Liver (tissue), 3 donors: ENCODE data around the gene DICER1.

Experiments
- GABPA ChIP-seq, 2 donors: IDR thresholded peaks in 1 of 2; conservative IDR thresholded peaks in 1 of 2; 2 replicates each; pipeline ENCODE4 v1.6.1; 2016; ENCODE audit warnings: antibody characterized with exemption in 2 of 2, mild to moderate bottlenecking in 1 of 2, moderate library complexity in 1 of 2
- JUND ChIP-seq, 2 donors: IDR thresholded peaks; 2 replicates each; pipeline ENCODE4 v1.6.1; 2016; ENCODE audit warnings: antibody characterized with exemption in 2 of 2
- SP1 ChIP-seq: IDR thresholded peaks from 2 replicates; pipeline ENCODE4 v1.6.1; 2018; ENCODE audit warnings: antibody characterized with exemption, mild to moderate bottlenecking
- TAF1 ChIP-seq: conservative IDR thresholded peaks from 2 replicates; pipeline ENCODE4 v1.6.1; 2016; ENCODE audit warnings: antibody characterized with exemption, mild to moderate bottlenecking
- TF ChIP-seq, protein P1 (sequence below): fragments of 150-350 bp; IDR thresholded peaks from 2 replicates; pipeline ENCODE4 v1.5.1; 2017; ENCODE audit warnings: improper control_type of control experiment, low read depth, low read length; ENCODE audit not compliant: missing input control
- TF ChIP-seq, protein P2 (sequence below): IDR thresholded peaks from 2 replicates; pipeline ENCODE4 v1.6.1; 2016; ENCODE audit warnings: antibody characterized with exemption
- TF ChIP-seq, protein P3 (sequence below): IDR thresholded peaks from 2 replicates; pipeline ENCODE4 v1.6.1; 2016; ENCODE audit warnings: antibody characterized with exemption
- TF ChIP-seq, protein P4 (sequence below): IDR thresholded peaks from 2 replicates; pipeline ENCODE4 v1.6.1; 2016; ENCODE audit warnings: antibody characterized with exemption, mild to moderate bottlenecking
- TF ChIP-seq, protein P5 (sequence below): IDR thresholded peaks from 2 replicates; pipeline ENCODE4 v1.6.1; 2016; ENCODE audit warnings: antibody characterized with exemption
- donor health status: healthy.
- donor health status: healthy.

DNA sequence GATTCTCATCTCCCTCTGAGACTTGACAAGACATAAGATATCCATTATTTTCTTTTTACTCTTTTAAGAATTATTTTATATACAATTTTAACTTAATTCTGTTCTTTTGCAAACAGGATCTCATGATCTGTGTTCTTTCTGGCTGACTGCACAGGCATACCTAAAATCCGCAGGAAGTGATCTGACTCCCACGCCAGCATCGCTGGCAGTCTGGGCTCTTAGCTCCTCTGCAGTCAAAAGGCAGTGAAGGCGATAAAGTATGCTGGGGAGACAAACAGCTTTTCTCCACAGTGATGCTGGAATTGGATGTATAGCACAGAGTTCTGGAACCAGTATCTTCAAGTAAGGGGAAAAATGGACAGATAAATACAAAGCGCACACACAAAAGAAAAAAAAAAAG lies 52.4 kb downstream of the DICER1 start:
- TF ChIP-seq, protein P1, sequence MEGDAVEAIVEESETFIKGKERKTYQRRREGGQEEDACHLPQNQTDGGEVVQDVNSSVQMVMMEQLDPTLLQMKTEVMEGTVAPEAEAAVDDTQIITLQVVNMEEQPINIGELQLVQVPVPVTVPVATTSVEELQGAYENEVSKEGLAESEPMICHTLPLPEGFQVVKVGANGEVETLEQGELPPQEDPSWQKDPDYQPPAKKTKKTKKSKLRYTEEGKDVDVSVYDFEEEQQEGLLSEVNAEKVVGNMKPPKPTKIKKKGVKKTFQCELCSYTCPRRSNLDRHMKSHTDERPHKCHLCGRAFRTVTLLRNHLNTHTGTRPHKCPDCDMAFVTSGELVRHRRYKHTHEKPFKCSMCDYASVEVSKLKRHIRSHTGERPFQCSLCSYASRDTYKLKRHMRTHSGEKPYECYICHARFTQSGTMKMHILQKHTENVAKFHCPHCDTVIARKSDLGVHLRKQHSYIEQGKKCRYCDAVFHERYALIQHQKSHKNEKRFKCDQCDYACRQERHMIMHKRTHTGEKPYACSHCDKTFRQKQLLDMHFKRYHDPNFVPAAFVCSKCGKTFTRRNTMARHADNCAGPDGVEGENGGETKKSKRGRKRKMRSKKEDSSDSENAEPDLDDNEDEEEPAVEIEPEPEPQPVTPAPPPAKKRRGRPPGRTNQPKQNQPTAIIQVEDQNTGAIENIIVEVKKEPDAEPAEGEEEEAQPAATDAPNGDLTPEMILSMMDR = no peak
- TF ChIP-seq, protein P2, sequence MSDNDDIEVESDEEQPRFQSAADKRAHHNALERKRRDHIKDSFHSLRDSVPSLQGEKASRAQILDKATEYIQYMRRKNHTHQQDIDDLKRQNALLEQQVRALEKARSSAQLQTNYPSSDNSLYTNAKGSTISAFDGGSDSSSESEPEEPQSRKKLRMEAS = no peak
- TF ChIP-seq, protein P3, sequence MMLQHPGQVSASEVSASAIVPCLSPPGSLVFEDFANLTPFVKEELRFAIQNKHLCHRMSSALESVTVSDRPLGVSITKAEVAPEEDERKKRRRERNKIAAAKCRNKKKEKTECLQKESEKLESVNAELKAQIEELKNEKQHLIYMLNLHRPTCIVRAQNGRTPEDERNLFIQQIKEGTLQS = no peak
- TF ChIP-seq, protein P4, sequence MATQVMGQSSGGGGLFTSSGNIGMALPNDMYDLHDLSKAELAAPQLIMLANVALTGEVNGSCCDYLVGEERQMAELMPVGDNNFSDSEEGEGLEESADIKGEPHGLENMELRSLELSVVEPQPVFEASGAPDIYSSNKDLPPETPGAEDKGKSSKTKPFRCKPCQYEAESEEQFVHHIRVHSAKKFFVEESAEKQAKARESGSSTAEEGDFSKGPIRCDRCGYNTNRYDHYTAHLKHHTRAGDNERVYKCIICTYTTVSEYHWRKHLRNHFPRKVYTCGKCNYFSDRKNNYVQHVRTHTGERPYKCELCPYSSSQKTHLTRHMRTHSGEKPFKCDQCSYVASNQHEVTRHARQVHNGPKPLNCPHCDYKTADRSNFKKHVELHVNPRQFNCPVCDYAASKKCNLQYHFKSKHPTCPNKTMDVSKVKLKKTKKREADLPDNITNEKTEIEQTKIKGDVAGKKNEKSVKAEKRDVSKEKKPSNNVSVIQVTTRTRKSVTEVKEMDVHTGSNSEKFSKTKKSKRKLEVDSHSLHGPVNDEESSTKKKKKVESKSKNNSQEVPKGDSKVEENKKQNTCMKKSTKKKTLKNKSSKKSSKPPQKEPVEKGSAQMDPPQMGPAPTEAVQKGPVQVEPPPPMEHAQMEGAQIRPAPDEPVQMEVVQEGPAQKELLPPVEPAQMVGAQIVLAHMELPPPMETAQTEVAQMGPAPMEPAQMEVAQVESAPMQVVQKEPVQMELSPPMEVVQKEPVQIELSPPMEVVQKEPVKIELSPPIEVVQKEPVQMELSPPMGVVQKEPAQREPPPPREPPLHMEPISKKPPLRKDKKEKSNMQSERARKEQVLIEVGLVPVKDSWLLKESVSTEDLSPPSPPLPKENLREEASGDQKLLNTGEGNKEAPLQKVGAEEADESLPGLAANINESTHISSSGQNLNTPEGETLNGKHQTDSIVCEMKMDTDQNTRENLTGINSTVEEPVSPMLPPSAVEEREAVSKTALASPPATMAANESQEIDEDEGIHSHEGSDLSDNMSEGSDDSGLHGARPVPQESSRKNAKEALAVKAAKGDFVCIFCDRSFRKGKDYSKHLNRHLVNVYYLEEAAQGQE = no peak
- TF ChIP-seq JUND (IDR thresholded peaks at IDR 0.05) (no peak), SP1 (no peak), GABPA (IDR thresholded peaks at IDR 0.05 in 1 of 2, conservative IDR thresholded peaks at IDR 0.05 in 1 of 2) (no peak), TAF1 (no peak)
- TF ChIP-seq, protein P5, sequence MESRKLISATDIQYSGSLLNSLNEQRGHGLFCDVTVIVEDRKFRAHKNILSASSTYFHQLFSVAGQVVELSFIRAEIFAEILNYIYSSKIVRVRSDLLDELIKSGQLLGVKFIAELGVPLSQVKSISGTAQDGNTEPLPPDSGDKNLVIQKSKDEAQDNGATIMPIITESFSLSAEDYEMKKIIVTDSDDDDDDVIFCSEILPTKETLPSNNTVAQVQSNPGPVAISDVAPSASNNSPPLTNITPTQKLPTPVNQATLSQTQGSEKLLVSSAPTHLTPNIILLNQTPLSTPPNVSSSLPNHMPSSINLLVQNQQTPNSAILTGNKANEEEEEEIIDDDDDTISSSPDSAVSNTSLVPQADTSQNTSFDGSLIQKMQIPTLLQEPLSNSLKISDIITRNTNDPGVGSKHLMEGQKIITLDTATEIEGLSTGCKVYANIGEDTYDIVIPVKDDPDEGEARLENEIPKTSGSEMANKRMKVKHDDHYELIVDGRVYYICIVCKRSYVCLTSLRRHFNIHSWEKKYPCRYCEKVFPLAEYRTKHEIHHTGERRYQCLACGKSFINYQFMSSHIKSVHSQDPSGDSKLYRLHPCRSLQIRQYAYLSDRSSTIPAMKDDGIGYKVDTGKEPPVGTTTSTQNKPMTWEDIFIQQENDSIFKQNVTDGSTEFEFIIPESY = no peak
